Measurements from ENCODE around the gene RFTN2.
A peak's percentile ranks its signal among the peaks of the same experiment; 100 is the strongest.
"Not testable (repeated sequence)": the region's sequence is repeated elsewhere in the genome, so short reads cannot be mapped to it uniquely, and the experiment has no call there.

RFTN2 gene

DNA sequence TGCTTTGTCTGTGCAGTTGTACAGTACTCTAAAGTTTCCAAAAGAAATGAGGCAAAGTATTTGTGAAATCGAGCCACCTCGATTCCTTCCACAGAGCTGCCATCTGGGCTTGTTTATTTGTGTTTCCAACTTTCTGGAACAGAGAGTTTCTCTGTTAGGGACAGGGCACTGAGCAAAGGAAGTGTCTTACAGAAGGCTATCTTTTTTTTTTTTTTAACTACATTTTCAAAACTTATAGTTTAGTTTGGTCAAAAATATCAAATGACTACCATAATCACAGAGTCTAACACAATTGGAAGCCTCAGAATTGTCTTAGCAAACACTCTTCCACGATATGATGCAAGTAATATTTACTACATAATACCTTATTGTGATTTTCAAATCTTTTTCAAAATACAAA lies 796 bp downstream of the RFTN2 start:
- peak; percentile 34 for DNase-seq (ENCODE audit: low read depth)

DNA sequence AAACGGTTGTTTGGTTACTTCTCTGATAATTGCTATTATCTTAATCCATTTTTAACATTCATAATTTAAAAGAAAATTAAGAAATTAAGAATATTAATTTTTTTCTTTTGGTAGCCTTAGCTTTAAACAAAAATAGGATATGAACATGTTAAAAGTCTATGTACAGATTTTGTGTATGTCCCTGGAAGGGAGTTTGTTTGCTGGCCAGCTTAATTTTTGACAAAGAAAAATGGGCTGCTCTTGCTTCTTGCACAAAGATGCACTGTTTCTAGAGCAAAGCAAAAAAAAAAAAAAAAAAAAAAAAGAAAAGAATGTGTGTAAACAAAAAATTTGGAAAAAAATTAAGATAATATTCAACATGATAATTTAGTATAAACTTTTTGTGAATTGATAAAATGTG lies 1.3 kb downstream of the RFTN2 start:
- DNase-seq (ENCODE audit: low read depth) = no peak

DNA sequence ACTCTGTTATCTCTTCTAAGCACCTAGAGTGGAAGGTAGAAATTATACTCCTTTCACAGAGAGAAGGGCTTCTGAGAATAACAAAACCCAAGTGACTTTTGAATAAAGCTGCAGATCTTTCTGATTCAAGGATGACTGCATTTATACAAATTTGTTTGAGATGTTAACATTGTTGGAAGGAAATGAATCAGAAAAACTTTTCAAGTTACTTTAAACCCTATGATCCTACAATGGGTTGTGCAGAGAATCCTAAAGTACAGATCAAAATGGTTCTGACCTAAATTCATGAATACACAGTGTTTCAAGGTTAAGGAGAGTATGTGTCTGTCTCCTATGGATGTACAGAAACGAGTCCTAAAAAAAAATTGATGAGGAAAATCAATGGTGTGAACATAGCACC lies 1.8 kb downstream of the RFTN2 start:
- no peak for DNase-seq (ENCODE audit: low read depth)

DNA sequence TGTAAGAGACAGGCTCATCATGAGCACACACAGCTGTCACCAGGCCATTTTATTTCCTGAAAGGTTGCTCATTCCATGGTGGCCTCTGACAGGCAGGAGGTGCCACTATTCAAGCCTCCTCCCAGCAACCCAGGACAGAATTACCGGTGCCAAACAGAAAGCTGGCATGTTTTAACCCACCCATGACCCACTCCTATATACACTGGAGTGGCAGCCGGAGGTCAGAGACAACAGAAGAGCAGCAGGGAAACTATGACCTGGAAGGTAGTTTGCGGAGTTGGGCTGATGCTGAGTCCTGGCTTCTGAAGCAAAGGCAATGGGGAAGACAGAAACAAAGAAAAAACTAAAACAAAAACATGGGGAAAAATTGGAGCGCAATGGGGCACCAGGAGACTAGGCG lies 2.3 kb downstream of the RFTN2 start:
- no peak for DNase-seq (ENCODE audit: low read depth)

DNA sequence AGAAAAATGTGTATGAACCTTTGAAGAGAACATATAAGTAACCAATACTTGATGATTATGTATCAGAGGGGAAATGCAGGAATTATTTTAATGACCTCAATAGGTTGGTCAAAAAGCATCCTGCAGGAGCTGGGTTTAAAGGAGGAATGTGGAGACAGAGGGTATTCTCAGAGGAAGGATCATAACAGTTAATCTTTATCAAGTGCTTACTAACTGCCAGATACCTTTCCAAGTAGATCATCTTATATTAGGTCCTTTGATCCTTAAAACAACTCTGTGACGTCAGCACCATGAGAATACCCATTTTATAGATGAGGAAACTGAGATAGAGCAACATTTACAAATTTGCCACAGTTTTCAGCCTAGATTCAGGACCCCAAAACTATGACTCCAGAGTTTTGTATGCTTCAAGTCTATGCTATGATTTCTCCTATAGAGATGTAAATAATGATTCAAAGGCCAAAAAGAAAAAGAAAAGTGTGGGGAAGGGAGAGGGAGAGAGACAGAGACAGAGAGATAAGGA lies 3.0 kb downstream of the RFTN2 start:
- DNase-seq (ENCODE audit: low read depth) = no peak

DNA sequence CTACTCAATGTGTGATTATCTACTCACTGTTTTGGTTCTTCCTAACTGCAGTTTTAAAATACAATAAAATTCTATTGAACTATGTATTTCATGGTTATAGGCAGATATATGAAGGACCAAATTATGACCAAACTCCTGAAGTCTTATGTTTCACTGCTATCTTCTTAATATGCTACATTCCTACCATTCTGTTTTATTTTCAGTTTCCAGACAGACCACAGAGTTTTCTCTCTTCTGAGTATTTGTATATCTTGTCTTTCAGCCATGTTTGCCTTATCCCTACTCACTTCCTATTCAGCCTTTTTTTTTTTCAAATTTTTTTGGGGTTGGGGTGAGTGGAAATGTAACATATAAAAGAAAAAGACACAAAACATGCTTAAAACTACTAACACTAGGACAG lies 6.3 kb downstream of the RFTN2 start:
- no peak for DNase-seq (ENCODE audit: low read depth)

DNA sequence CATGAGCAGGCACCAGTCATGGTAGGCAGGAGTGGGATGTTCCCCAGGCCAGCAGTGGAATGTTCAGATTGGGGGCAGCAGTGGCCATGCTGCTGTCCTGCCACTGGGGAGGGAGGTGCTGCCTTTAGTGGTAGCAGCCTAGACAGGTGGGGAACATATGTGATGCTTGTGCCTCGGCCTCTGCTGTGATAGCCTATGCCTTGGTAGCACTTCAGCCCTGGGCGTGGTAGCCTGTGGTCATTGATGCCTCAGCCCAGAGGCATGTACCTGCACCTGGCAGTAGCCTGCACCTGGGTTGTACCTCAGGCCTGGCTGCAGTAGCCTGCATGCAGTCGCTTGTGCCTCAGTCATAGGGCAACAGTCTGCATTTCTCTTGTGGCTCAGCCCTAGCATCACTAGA lies 7.1 kb downstream of the RFTN2 start:
- no peak for DNase-seq (ENCODE audit: low read depth)

DNA sequence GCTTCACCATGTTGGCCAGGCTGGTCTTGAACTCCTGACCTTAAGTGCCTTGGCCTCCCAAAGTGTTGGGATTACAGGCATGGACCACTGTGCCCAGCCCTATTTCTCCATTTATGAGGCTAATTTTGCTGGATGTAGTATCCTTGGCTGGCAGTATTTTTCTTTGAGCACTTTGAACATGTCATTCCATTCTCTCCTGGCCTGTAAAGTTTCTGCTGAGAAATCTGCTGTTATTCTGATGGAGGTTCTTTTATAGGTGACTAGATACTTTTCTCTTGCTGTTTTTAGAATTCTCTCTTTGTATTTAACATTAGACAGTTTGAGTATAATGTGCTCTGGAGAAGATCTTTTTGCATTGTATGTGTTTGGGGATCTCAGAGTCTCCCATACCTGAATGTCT lies 9.1 kb downstream of the RFTN2 start:
- no peak for DNase-seq (ENCODE audit: low read depth)

DNA sequence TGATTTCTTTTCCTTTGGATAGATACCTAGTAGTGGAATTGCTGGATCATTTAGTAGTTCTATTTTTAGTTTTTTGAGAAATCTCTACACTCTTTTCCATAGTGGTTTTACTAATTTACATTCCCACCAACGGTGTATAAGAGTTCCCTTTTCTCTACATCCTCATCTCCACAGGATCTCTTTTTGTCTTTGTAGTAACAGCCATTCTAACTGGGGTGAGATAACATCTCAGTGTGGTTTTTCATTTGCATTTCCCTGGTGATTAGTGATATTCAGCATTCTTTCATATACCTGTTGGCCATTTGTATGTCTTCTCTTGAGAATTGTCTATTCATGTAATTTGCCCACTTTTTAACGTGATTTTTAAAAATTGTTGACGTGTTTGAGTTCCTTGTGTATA lies 13.8 kb downstream of the RFTN2 start:
- no peak for DNase-seq (ENCODE audit: low read depth)

DNA sequence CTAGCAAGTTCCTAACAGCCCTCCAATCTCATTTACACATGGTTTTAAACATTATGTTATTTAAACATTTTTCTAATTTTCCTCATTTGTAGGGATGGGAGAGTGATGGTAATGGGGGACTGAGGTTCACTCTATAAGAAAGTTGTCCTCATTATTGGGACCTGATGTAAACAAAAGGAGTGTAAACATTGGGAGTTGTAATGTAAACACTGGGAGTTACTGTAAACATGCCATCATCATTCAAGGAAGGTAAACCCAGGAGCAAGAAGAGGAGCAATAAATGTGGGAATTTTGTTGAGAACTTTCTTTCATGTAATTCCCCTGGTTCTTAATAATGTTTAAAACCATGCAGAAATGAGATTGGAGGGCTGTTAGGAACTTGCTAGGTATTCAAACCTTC lies 17.8 kb downstream of the RFTN2 start:
- DNase-seq (ENCODE audit: low read depth) = no peak

DNA sequence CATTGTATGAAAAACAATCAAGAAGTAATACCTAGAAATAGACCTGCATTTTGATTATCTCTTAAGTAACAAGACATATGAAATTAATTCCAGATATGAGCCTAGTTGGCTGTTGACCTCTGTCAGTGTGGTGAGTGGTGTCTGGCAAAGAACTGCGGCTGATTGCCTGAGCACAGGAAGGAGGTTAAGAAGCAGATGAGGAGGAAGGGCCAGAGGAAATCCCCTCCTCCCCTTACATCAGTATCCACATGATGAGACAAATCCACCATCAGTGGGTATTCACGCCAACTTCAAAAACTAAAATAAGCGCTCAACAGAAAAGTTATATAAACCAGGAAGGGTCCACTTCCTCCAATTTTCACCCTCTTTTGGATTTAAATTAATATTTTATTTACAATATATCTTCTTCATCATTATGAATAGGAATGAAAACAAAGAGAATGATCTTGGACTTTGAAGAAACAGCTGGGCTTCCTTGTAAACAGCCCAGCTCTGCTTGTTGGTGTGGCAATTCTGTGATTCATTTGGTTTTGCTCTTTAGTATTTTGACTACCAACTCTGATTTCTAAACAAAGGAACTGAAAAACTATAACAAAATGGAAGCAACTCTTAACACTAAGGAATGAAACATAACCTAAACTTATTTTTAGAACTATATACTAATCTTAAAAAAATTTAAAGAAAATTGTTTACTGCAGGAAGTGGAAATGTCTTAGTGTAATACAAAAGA lies 27.3 kb downstream of the RFTN2 start:
- peak; percentile 14 for DNase-seq (ENCODE audit: low read depth)

DNA sequence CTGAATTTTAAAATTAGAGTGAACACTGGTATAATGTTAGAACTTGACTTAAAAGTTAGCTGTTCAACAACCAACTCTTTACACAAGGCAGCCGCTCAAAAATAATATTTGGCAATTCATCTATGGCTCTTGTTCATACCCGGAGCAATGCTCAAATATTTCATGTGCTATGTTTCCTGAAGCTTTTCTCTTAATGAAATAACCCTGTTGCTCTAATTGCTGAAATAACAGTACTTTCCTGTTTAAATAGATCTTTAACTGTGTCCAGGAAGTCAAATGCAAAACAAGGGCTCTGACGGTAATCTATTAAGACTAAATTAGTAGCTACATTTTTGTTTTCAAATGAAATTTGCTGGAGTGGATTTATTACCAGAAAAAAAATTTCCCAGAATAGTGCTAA lies 33.7 kb downstream of the RFTN2 start:
- DNase-seq (ENCODE audit: low read depth) = no peak

DNA sequence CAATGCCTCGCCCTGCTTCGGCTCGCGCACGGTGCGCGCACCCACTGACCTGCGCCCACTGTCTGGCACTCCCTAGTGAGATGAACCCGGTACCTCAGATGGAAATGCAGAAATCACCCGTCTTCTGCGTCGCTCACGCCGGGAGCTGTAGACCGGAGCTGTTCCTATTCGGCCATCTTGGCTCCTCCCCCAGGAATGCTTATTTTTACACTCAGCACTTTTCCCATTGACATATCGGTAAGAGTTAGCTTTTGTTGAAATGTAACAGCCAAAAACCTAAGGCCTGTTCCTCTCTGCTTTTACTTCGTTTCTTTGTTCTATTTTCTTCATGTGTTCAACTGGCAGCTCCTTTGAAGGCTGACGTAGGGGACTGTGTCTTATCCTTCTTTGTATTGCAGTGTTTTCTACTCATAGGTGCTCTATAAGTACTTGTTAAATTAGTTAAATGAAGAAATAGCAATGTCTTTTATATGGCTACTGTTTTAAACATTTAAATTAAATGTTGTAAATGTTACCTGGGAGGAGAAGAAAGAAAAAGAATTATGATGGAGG lies 34.7 kb downstream of the RFTN2 start:
- not testable (repeated sequence) for DNase-seq (ENCODE audit: low read depth)

DNA sequence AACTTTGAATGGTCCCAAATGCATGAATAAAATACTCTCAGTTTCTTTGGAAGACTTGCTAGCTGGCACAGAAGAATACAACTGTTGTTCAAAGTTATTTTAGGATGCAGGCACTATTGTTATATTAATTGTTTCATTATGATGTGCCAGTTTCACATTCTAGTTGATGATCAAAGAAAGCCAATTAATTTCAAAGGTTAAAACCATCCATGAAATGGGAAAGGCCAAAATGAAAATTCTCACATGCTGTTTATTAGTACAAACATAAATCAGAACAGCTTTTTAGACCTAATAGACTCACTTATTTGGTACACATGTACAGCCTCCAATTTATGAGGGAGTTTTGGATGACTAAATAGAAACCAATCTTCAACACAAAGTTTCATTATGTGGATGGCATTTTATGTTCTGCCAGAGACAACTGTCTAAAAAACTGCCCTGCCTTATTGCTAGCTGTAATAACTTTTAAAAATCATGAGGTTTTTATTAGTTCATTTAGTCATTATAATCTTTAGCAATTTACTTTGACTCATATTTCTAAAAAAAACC lies 42.2 kb downstream of the RFTN2 start:
- no peak for DNase-seq (ENCODE audit: low read depth)

DNA sequence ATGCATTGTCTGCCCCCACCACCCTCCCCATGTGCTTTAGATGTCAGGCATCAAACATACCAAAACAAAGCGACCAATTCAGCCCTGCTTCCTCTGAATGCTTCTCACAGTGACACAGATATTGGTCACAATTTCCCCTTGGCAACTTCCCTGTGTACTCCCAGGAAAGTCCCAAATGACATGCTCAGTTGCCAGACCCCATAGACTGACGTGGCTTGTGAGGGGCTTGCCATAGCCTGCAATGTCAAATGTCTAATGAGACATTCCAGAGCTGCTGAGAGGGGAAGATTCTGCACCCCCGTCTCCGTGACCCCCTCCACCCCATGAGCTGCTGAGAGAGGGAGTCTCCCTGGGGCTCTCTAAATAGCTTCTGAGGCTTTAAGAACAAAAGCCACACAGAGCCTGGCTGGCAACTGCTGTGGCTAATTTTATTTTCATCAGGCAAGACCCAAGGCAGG lies 47.3 kb downstream of the RFTN2 start:
- DNase-seq (ENCODE audit: low read depth) = no peak

DNA sequence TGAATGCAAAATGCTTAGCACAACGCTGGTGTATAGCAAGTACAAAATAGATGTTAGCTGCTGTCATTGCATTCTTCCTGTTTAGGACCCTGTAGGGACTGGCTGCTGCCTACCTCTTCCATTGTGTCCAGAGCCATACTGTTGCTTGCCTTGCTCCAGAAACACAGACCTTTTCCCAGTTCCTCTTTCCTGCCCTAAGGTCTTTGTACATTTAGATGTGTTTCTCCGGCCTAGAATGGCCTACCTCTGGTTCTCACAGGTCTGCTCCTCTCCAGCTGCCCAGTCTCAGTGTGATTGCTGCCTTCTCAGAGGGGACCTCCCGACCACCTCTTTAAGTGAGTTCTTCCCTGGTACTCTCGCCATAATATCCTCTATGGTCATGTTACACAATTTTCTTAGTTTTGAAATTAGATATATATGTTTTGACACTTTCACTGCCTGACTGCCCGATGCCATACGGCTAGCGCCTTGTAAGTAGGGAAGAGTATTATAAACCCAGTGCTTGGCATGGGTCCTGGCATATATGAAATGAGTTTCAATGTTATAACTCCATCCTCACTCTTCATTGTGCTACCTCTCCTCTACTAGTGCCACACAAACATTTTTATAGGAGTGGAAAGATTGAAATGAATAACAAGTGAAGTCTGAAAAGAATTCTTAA lies 48.3 kb downstream of the RFTN2 start:
- no peak for DNase-seq (ENCODE audit: low read depth)

DNA sequence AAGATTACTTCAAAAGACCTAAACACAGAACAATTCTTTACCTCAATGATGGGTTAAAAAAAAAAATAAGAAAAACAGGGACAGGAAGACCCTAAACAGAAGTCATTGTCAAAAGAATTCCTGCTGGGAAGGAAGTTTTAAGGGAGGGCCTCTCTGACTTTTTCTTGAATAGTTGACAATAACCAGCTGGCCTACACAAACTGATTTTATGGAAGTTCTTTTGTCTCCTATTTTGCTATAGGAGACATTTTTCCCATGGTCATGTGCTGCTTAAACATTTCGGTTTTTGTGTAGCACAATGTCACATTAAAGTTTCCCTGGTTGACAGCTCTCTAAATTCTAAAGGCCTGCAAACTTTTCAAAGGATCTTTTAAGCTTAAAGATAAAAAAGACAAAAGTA lies 55.3 kb downstream of the RFTN2 start:
- DNase-seq (ENCODE audit: low read depth) = no peak

DNA sequence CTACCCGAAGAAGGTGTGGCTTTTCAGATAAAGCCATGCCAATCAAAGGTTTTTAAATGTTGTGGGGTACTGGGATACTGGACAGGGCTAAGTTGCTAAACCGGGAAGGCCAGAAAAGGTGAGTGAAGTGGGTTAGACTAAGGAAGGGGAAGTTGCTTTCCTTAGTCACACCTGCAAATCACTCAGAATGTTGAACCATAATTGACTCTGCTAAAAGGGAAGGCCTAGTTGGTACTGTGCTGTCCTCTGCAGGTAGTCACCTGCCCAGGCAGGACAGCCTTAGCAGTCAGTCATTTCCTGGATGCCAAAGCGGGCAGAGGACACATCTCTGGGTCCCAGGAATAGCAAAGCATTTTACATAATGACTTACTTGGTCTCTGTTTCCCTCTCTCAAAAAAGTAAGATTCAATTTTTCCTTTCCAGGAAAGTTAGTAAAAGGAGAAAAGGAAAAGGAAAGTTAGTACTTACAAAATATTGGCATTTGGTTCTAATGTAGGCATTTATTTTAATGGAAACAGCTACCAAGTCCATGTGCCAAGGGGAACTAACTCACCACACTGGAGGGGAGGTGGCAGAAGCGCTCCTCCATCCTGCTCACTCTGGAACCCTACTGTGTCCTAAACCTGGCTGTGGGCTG lies 60.3 kb downstream of the RFTN2 start:
- DNase-seq (ENCODE audit: low read depth) = no peak

DNA sequence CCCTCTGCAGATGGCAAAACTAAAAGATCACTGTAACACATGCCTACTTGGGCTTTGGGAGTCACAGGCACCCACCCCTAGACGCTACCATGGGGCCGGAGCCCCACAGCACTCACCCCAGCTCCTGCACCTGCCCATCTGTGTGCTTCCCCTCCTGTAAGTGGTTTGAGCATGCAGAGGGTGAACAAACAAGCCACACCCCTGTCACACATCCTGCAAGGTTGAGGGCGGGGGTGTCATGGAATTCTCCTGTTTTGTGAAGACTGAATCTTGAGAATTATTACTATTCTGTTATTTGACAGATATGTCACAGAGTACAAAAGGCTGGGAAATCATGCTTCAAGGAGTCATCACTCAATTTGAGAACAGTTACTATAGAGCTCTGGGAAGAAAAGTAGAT lies 60.9 kb downstream of the RFTN2 start:
- DNase-seq (ENCODE audit: low read depth) = no peak

DNA sequence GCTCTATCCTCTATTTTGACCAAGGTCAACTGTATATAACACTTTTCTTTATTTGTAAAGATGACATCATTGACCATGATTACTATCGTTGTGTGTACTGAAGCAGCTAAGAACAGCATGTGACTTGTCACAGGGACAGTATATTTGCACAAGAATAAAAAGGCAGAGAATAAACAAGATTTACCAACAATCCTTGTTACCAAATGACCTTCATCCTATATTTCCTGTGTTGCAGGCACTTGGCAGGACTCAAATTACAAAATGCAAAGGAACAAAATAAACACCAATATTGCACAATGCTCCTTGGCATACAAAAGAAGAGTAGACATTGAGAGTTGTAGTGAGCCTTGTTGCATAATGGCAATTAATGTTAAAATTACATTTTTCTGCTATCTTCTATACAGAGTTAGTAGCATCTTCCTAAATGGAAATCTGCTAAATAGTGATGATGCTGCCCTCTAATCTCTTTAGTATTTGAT lies 61.8 kb downstream of the RFTN2 start:
- no peak for DNase-seq (ENCODE audit: low read depth)

DNA sequence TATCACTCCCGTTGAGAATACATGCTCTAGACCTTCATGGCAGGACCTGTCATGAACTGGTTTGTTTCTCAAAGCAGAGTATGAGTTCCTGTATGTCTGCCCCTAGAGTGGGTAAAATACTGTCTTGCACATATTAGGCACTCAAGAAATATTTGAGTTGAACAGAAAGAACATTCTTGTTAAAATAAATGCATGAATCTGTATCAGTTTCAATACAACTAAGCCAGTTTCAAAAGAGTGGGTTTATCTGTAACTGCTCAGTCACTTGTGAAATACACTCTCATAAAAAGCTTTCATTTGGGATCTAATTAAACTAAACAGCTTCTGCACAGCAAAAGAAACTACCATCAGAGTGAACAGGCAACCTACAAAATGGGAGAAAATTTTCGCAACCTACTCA lies 69.2 kb downstream of the RFTN2 start:
- no peak for DNase-seq (ENCODE audit: low read depth)

DNA sequence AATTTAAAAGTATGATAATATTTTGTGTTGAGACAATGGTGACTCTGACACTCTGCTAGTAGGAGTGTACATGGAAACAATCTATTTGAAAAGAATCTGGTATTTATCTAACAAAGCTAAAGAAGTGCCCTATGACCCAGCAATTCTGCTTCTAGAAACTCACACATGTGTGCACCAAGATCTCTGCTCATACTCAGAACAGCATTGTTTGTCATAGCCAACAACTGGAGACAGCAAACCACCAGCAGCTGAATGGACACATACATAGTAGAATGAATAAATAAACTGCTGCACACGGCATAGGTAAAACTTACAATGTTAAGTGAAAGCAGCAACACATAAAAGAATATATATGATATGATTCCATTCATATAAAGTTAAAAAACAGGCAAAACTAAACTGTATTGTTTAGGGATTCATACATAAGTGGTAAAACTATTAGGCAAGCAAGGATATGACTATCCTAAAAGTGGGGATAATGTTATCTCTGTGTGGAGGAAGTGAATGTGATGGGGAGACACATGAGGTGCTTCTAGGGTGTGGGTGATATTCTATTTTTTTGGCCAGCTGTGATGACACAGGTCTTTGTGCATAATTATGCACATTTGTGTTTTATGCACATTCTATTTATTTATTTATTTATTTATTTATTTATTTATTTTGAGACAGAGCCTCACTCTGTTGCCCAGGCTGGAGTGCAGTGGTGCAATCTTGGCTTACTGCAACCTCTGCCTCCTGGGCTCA lies 71.1 kb downstream of the RFTN2 start:
- DNase-seq (ENCODE audit: low read depth) = no peak

All from EH (cell line).